GM18517 (cell line): ENCODE measurements around the gene ZNF562.
A peak's percentile ranks its signal among the peaks of the same experiment; 100 is the strongest.
"Not testable (repeated sequence)": the region's sequence is repeated elsewhere in the genome, so short reads cannot be mapped to it uniquely, and the experiment has no call there.

ENCODE experiments used
- ATAC-seq: cut with Tn5 transposase; IDR thresholded peaks from one replicate; pipeline ENCODE4 v1.9.1; 2021; ENCODE audit warnings: mild to moderate bottlenecking, moderate library complexity; ENCODE audit not compliant: unreplicated experiment

Gene ZNF562

GRCh38 chr19:9674663-9675357, at the start of gene ZNF562:
Gene ZNF562 (minus strand): TSS chr19:9675100. CDS start chr19:9660744, 14,356 bp downstream.
- peak; percentile 76 for ATAC-seq

GRCh38 chr19:9724157-9724556, 49.3 kb upstream of the ZNF562 start:
- no peak for ATAC-seq

GRCh38 chr19:9721861-9722260, 47.0 kb upstream of the ZNF562 start:
- no peak for ATAC-seq

GRCh38 chr19:9720541-9720940, 45.6 kb upstream of the ZNF562 start:
- ATAC-seq, result no peak

- no peak for ATAC-seq
Observed at GRCh38 chr19:9711815-9712214, 36.9 kb upstream of the ZNF562 start.

GRCh38 chr19:9709305-9709704, 34.4 kb upstream of the ZNF562 start:
- no peak for ATAC-seq

GRCh38 chr19:9705836-9706235, 30.9 kb upstream of the ZNF562 start:
- no peak for ATAC-seq

GRCh38 chr19:9702186-9702585, 27.3 kb upstream of the ZNF562 start:
- ATAC-seq, result no peak

GRCh38 chr19:9700229-9700981, 25.5 kb upstream of the ZNF562 start:
- no peak for ATAC-seq

- not testable (repeated sequence) for ATAC-seq
Observed at GRCh38 chr19:9690301-9690700, 15.4 kb upstream of the ZNF562 start.

- ATAC-seq, result not testable (repeated sequence)
Observed at GRCh38 chr19:9679996-9680395, 5.1 kb upstream of the ZNF562 start.

GRCh38 chr19:9675358-9675901, 530 bp upstream of the ZNF562 start:
- not testable (repeated sequence) for ATAC-seq

- no peak for ATAC-seq
Observed at GRCh38 chr19:9673912-9674662, 813 bp downstream of the ZNF562 start.

- no peak for ATAC-seq
Observed at GRCh38 chr19:9672893-9673292, 2.0 kb downstream of the ZNF562 start.

- no peak for ATAC-seq
Observed at GRCh38 chr19:9671655-9672054, 3.2 kb downstream of the ZNF562 start.

- ATAC-seq, result no peak
Observed at GRCh38 chr19:9668544-9668943, 6.4 kb downstream of the ZNF562 start.

- ATAC-seq, result no peak
Observed at GRCh38 chr19:9667898-9668297, 7.0 kb downstream of the ZNF562 start.

GRCh38 chr19:9658769-9659168, 16.1 kb downstream of the ZNF562 start:
- no peak for ATAC-seq

- not testable (repeated sequence) for ATAC-seq
Observed at GRCh38 chr19:9653066-9653555, 21.8 kb downstream of the ZNF562 start.

GRCh38 chr19:9651464-9651863, 23.4 kb downstream of the ZNF562 start:
- ATAC-seq, result not testable (repeated sequence)

GRCh38 chr19:9650345-9650744, 24.6 kb downstream of the ZNF562 start:
- ATAC-seq, result no peak
